Testis (tissue), 2 donors: ENCODE measurements around the gene NSMCE4A.
"Not testable (repeated sequence)": the region's sequence is repeated elsewhere in the genome, so short reads cannot be mapped to it uniquely, and the experiment has no call there.

Experiments
- CTCF ChIP-seq, 3 experiments: fragments of 450-650 bp in 2 of 3; fragments of 200-600 bp in 1 of 3; sonication (generic) in 1 of 3; IDR thresholded peaks; one replicate each; pipeline ENCODE4 v1.5.1; 2016 to 2019; ENCODE audit warnings: antibody characterized with exemption in 3 of 3, mild to moderate bottlenecking in 2 of 3, moderate library complexity in 1 of 3
- POLR2A ChIP-seq: fragments of 450-650 bp; IDR thresholded peaks from one replicate; pipeline ENCODE4 v1.6.1; 2017; ENCODE audit warnings: antibody characterized with exemption, mild to moderate bottlenecking, moderate library complexity

GRCh38 chr10:121930268-121931085 lies 44.5 kb downstream of the NSMCE4A start:
- TF ChIP-seq POLR2A; CTCF (IDR thresholded peaks at IDR 0.05): not testable (repeated sequence)
